SJSA1 (cell line): ENCODE measurements around the gene HMGXB4. TPM values are rescaled to one million over a fixed set of nuclear protein-coding genes. Genes with fewer than 3 reads are reported as not detected.

Source experiments
- DNase-seq, 2 experiments: peaks; one replicate each; pipeline ENCODE4 v3.0.0-alpha.2; 2015 to 2020; ENCODE audit warnings: low spot score in 2 of 2, low read depth in 1 of 2
- H3K27ac ChIP-seq: fragments of 250-450 bp; sonication (Bioruptor Pico); 2 replicates; pipeline ENCODE4 v1.5.1; 2020; ENCODE audit warnings: mild to moderate bottlenecking, moderate library complexity
- H3K27me3 ChIP-seq: fragments of 250-450 bp; sonication (Bioruptor Pico); replicated peaks from 2 replicates; pipeline ENCODE4 v1.5.1; 2020; ENCODE audit warnings: mild to moderate bottlenecking, moderate library complexity
- H3K36me3 ChIP-seq: fragments of 250-450 bp; sonication (Bioruptor Pico); 2 replicates; pipeline ENCODE4 v1.5.1; 2020; ENCODE audit warnings: mild to moderate bottlenecking
- H3K4me1 ChIP-seq: fragments of 250-450 bp; sonication (Bioruptor Pico); replicated peaks from 2 replicates; pipeline ENCODE4 v1.6.1; 2021; ENCODE audit warnings: mild to moderate bottlenecking
- H3K4me3 ChIP-seq: fragments of 250-450 bp; sonication (Bioruptor Pico); 2 replicates; pipeline ENCODE4 v1.5.1; 2020; ENCODE audit warnings: mild to moderate bottlenecking
- H3K9me3 ChIP-seq: fragments of 250-450 bp; sonication (Bioruptor Pico); replicated peaks from 2 replicates; pipeline ENCODE4 v1.5.1; 2020; ENCODE audit warnings: mild to moderate bottlenecking
- total RNA-seq: library from RNA; depleted of rRNA; stranded (reverse); fragments of >200 nt; shearing (Covaris generic); gene quantifications from 2 replicates; pipeline ENCODE4 v1.2.3, GENCODE V29; 2014

The HMGXB4 gene
- total RNA-seq, 1 experiment from 2014 or later, result 24.2 TPM

DNA sequence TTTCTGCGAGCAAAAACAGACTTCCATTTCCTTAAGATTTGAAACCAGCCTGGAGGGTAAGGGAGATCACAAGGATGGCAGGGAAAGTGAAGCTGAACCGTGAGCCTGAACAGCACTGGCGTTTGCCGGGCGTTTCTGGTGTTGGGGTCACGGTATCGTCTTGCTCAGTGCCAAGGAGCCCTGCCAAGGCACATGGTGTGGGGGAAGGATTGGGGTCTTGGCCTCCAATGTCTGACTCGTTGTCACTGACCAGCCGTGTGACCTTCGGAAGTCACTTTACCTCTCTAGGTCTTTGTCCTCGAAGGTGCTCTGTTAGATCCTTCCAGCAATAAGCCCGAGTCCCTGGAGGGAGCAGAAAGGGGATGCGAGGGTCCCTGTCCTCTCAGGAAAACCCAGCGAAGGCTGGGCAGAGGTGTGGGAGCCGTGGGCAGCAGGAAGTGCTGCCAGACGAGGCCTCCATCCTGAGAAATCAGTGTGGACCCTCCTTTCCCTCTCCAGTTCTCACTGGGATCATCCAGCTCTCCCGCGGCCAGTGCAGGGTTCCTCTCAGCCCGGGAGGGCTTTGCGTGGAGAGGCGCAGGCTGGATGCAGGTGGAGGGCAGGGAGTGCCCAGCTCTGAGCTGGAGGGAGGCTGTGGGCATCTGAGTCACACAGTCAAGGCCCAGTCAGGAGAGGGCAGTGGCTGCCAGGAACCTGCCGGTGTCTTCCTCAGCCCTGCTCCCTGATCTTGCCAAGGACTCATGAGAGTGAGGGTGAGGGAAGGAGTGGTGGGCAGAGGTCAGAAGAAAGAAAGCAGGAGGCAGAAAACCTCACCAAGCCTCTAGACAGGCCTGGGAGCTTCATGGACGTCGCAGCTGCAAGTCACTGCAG lies 61.3 kb downstream of the HMGXB4 start:
- Histone ChIP-seq H3K4me3 (no peak overlapping the region), H3K27me3 (no peaks in the 10 kb centered on the region), H3K4me1 (peaks cover 9% of the 10 kb centered on the region), H3K27ac (no peak overlapping the region), H3K36me3 (peaks cover 3% of the 10 kb centered on the region; the same call in 1 of the 2 replicates), H3K9me3 (no peaks in the 10 kb centered on the region)
- DNase-seq, result no peak

GRCh38 chr22:35319244-35319985 lies 62.1 kb downstream of the HMGXB4 start:
- peaks cover 3% of the 10 kb centered on the region for H3K36me3 ChIP-seq

GRCh38 chr22:35322126-35322525 lies 64.8 kb downstream of the HMGXB4 start:
- Histone ChIP-seq H3K4me1 (no peaks in the 10 kb centered on the region), H3K36me3 (peaks cover 17% of the 10 kb centered on the region), H3K9me3 (no peaks in the 10 kb centered on the region), H3K4me3 (no peak overlapping the region), H3K27me3 (no peaks in the 10 kb centered on the region), H3K27ac (no peak overlapping the region)
- no peak for DNase-seq

More at GRCh38 chr22:35319244-35319985, 62.1 kb downstream of the HMGXB4 start:
- Histone ChIP-seq H3K27me3 (no peaks in the 10 kb centered on the region), H3K27ac (no peak overlapping the region), H3K4me3 (no peak overlapping the region), H3K4me1 (peaks cover under 1% of the 10 kb centered on the region; the same call in 1 of the 2 replicates), H3K9me3 (no peaks in the 10 kb centered on the region)
- no peak for DNase-seq

- Histone ChIP-seq H3K36me3 (peaks cover 17% of the 10 kb centered on the region), H3K4me3 (no peak overlapping the region), H3K27me3 (no peaks in the 10 kb centered on the region), H3K27ac (no peak overlapping the region), H3K4me1 (no peaks in the 10 kb centered on the region), H3K9me3 (no peaks in the 10 kb centered on the region)
- no peak for DNase-seq
Observed at GRCh38 chr22:35322893-35323292, 65.6 kb downstream of the HMGXB4 start.

DNA sequence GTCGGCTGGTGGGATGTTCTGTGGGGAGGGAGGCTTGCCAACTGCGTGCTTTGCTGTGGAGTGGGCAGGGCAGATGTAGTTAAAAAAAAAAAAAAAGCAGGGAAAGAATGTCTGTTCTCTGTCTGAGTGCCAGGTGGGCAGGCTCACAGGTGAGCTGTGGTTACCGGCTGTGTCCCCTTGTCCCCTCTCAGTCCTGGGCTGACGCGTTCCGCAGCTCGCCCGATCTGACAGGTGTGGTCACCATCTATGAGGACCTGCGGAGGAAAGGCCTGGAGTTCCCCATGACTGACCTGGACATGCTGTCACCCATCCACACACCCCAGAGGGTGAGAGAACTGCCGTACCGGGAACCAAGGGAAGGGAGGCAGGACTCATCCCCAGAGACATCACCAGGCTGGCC lies 66.0 kb downstream of the HMGXB4 start:
- Histone ChIP-seq H3K27ac (no peak overlapping the region), H3K36me3 (peaks cover 22% of the 10 kb centered on the region), H3K27me3 (no peaks in the 10 kb centered on the region), H3K4me3 (no peak overlapping the region), H3K4me1 (no peaks in the 10 kb centered on the region), H3K9me3 (no peaks in the 10 kb centered on the region)
- no peak for DNase-seq

DNA sequence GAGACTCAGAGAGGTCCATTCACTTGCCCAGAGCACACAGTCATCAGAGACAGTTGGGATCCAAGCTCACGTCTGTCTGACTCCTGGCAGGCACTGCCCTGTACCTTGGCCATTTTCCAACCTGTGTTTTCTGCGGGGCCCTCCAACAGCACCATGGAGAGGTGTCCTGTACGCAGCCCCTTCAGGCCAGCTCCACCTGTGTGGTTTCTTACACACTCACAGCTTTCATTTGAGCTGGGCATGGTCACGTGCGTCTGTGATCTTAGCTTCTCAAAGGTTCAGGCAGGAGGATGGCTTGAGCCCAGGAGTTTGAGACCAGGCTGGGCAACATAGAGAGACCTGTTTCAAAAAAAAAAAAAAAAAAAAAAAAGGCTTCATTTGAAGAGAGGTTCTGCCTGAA lies 66.8 kb downstream of the HMGXB4 start:
- no peak overlapping the region for H3K27ac ChIP-seq
- no peaks in the 10 kb centered on the region for H3K9me3 ChIP-seq
- H3K36me3 ChIP-seq, result peaks cover 28% of the 10 kb centered on the region
- H3K4me1 ChIP-seq, result no peaks in the 10 kb centered on the region
- H3K27me3 ChIP-seq, result no peaks in the 10 kb centered on the region
- no peak for DNase-seq
- H3K4me3 ChIP-seq, result no peak overlapping the region

DNA sequence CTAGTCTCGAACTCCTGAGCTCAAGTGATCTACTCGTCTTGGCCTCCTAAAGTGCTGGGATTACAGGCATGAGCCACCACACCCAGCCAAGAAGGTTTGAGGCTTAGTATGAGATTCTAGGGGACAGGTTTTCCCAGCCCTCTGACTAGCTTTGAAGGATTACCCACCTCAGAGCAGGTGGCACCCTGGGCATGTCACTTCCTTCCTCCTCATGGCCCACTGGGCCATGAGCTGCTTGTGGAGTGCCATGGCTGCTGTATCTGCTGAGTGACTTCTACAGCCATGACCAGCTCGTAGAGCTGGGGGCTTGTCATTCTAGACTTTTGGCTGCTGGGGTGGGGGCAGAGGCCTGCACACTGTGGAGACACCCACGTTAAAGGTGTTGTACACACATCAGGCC lies 67.5 kb downstream of the HMGXB4 start:
- Histone ChIP-seq H3K27ac (no peak overlapping the region), H3K9me3 (no peaks in the 10 kb centered on the region), H3K36me3 (peaks cover 25% of the 10 kb centered on the region), H3K4me3 (no peak overlapping the region), H3K27me3 (no peaks in the 10 kb centered on the region), H3K4me1 (no peaks in the 10 kb centered on the region)
- no peak for DNase-seq

- Histone ChIP-seq H3K9me3 (no peaks in the 10 kb centered on the region), H3K4me1 (no peaks in the 10 kb centered on the region), H3K36me3 (peaks cover 25% of the 10 kb centered on the region), H3K27me3 (no peaks in the 10 kb centered on the region), H3K27ac (no peak overlapping the region), H3K4me3 (no peak overlapping the region)
- no peak for DNase-seq
Observed at GRCh38 chr22:35325209-35325608, 67.9 kb downstream of the HMGXB4 start.

DNA sequence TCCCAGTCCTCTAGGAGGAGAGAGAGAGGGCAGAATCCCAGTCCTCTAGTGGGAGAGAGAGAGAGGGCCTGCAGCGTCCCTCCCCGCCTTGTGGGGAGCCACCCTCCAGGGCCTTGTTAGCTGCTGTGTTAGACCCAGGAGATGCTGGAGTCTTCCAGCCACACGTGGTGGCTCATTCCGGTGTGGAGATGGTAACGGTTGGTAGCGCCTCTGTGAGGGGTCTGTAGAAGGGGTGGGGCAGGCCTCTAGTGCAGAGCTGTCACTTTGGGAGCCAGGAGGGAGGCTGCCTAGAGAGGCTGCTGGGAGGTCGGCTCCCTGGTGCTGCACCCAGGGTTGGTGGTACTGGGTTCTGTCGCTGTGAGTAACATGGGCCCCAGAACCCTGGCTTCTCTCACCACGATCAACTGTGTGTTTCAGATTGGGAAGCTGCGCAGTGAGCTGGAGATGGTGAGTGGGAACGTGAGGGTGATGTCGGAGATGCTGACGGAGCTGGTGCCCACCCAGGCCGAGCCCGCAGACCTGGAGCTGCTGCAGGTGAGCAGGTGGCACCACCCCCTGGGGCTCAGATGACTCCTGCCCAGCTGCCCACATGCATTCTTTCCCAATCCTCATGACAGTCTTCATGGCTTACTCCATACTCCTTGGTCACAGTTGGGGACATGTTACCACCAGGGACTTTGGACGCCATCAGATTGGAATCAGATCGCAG lies 69.7 kb downstream of the HMGXB4 start:
- H3K27me3 ChIP-seq, result no peaks in the 10 kb centered on the region
- peaks cover 30% of the 10 kb centered on the region for H3K36me3 ChIP-seq
- DNase-seq, result no peak

DNA sequence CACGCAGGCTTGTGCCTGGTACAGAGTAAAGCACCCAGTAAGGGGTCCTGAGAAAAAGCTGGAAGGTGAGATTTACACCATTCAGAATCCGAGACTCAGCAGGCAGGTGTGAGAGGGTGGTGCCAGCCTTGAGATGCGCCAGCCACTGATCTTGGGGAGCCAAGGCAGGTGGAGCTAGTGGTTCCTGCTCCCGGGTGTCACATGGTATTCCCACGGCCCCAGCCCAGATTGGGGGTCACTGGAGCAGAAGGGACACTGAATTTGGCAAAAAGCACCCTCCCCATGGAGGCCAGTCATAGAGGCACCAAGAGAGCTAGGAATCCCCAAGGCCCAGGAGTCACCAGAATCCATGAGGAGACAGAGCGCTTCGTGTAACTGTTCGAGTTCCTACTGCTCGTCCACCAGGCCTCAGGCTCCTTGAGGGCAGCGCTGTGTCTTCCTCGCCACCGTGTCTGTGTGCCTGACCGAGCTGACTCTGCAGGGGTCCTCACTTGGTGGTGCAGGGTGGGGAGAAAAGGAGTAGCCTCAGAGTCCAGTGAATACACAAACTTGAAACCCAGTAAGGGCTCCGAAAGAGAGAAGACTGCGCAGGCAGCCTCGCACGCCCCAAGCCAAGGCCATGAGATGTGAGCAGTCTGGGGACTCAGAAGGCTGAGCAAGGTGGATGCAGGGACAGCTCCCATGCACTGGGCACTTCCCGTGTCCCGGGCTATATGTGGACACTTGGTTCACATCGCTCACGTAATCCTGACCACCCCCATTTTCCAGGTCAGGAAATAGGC lies 70.6 kb downstream of the HMGXB4 start:
- Histone ChIP-seq H3K4me1 (no peaks in the 10 kb centered on the region), H3K36me3 (peaks cover 30% of the 10 kb centered on the region), H3K9me3 (no peaks in the 10 kb centered on the region), H3K27ac (no peak overlapping the region), H3K4me3 (no peak overlapping the region), H3K27me3 (no peaks in the 10 kb centered on the region)
- no peak for DNase-seq

More for the DNA sequence above, 69.7 kb downstream of the HMGXB4 start:
- Histone ChIP-seq H3K9me3 (no peaks in the 10 kb centered on the region), H3K4me1 (no peaks in the 10 kb centered on the region), H3K27ac (no peak overlapping the region), H3K4me3 (no peak overlapping the region)

DNA sequence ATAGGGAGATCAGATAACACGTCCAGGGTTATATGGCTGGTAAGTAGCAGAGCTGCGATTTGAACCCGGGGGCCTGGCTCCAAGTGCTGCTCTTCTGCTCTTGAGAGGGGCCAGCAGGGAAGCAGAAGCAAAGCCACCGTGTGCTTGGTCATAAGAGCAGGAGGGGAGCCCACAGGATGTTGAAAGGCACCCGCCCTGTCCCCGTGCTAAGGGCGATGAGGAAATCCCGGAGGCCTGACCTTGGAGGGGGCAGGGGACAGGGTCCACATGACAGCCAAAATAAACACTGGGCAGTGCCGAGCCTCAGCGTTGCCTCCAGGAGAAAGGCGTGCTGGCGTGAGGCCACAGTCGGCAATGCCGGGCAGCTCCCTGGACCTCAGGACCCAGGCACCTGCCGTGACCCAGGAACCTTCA lies 71.2 kb downstream of the HMGXB4 start:
- no peak for DNase-seq
- Histone ChIP-seq H3K4me1 (no peaks in the 10 kb centered on the region), H3K4me3 (no peak overlapping the region), H3K9me3 (no peaks in the 10 kb centered on the region), H3K36me3 (peaks cover 36% of the 10 kb centered on the region), H3K27me3 (no peaks in the 10 kb centered on the region), H3K27ac (no peak overlapping the region)

GRCh38 chr22:35329114-35329847 lies 72.0 kb downstream of the HMGXB4 start:
- no peak overlapping the region for H3K4me3 ChIP-seq
- H3K9me3 ChIP-seq, result no peaks in the 10 kb centered on the region
- H3K27ac ChIP-seq, result no peak overlapping the region
- H3K4me1 ChIP-seq, result no peaks in the 10 kb centered on the region
- H3K27me3 ChIP-seq, result no peaks in the 10 kb centered on the region
- no peak for DNase-seq
- peaks cover 44% of the 10 kb centered on the region for H3K36me3 ChIP-seq
